Endodermal cell (in vitro differentiated cells): ENCODE results near the gene ANO6. TPM values are rescaled to one million over a fixed set of nuclear protein-coding genes. Genes with fewer than 3 reads are reported as not detected.

Experiments
- DNase-seq: peaks from one replicate; pipeline ENCODE4 v3.0.0-alpha.2; 2017
- H3K27ac ChIP-seq: 2 replicates; pipeline ENCODE4 v1.5.1; 2013; ENCODE audit warnings: mild to moderate bottlenecking, low read depth, low read length, moderate library complexity
- H3K27me3 ChIP-seq: 2 replicates; pipeline ENCODE4 v1.6.1; 2013; ENCODE audit warnings: mild to moderate bottlenecking, low read length, moderate library complexity; ENCODE audit not compliant: insufficient read depth, control insufficient read depth, poor library complexity, severe bottlenecking
- H3K36me3 ChIP-seq: 2 replicates; pipeline ENCODE4 v1.7.0; 2013; ENCODE audit warnings: mild to moderate bottlenecking, low read length, moderate library complexity; ENCODE audit not compliant: control insufficient read depth, insufficient read depth
- H3K4me1 ChIP-seq: one replicate; pipeline ENCODE4 v1.7.0; 2013; ENCODE audit warnings: low read length; ENCODE audit not compliant: control insufficient read depth, insufficient read depth
- H3K4me3 ChIP-seq: 2 replicates; pipeline ENCODE4 v1.5.1; 2013; ENCODE audit warnings: mild to moderate bottlenecking, low read length, moderate library complexity
- H3K9ac ChIP-seq: 2 replicates; pipeline ENCODE4 v1.6.1; 2013; ENCODE audit warnings: mild to moderate bottlenecking, low read length, moderate library complexity; ENCODE audit not compliant: poor library complexity, severe bottlenecking; ENCODE audit errors: extremely low read depth
- H3K9me3 ChIP-seq: 2 replicates; pipeline ENCODE4 v1.6.1; 2013; ENCODE audit warnings: mild to moderate bottlenecking, low read length, moderate library complexity; ENCODE audit not compliant: control insufficient read depth
- H3K27ac Mint-ChIP-seq: 2 replicates; pipeline ENCODE4 v1.8.0; 2020; ENCODE audit warnings: mixed read lengths
- H3K27me3 Mint-ChIP-seq: 2 replicates; pipeline ENCODE4 v1.8.0; 2021; ENCODE audit warnings: mild to moderate bottlenecking, mixed read lengths; ENCODE audit not compliant: insufficient read depth
- H3K36me3 Mint-ChIP-seq: 2 replicates; pipeline ENCODE4 v1.8.0; 2020; ENCODE audit warnings: low read depth, mixed read lengths
- H3K4me1 Mint-ChIP-seq: 2 replicates; pipeline ENCODE4 v1.8.0; 2020; ENCODE audit warnings: mixed read lengths
- H3K4me3 Mint-ChIP-seq: 2 replicates; pipeline ENCODE4 v1.8.0; 2020; ENCODE audit warnings: mild to moderate bottlenecking, moderate library complexity, mixed read lengths
- H3K9me3 Mint-ChIP-seq: 2 replicates; pipeline ENCODE4 v1.8.0; 2020; ENCODE audit warnings: mild to moderate bottlenecking, mixed read lengths
- CTCF ChIP-seq: fragments of 200-600 bp; sonication (generic); conservative IDR thresholded peaks from 2 replicates; pipeline ENCODE4 v1.5.0; 2021; ENCODE audit warnings: antibody characterized with exemption, mild to moderate bottlenecking
- WGBS, 2 experiments: methylation state at CpG; one replicate each; pipeline versions ENCODE4 v1.1.5 to v1.1.7; 2013; ENCODE audit warnings: missing lambda C conversion rate in 2 of 2, mixed read lengths in 1 of 2; ENCODE audit not compliant: insufficient coverage in 1 of 2, insufficient read length in 1 of 2; 5-methylcytosine and 5-hydroxymethylcytosine counted together
- total RNA-seq, 2 donors: library from RNA; stranded (reverse); fragmentation: NEBNext Ultra II Directional in 1 of 2; extraction: Animal tissue kit (Norgen Biotek cat#: 25700) in 1 of 2; gene quantifications; 2 replicates in 1 of 2; 3 replicates in 1 of 2; pipeline ENCODE4 v1.2.1, GENCODE V29; 2021

ANO6 gene
- total RNA-seq, 2 donors from 2014 or later, result 53.5 to 55.2 TPM

DNA sequence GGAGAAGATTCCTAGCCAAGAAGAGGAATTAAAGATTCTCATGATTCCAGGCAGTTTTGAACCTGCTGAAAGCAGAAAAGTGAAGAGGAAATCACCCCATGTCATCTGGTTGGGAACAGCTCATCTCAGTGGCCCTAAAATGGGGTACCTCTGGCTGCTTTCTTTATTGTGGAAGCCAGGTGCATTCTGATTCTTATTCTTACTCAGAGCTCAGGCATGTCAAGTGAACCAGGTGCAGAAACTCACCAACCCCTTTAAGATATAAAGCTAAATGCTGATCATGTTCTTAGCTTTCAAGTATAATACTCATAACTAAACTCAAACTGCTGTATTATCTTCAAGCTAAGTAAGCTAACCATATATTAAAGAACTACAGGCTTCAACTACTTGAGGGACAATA, 259.7 kb downstream of the ANO6 start:
- Histone ChIP-seq H3K4me3 (no peak overlapping the region), H3K4me1 (no peaks in the 10 kb centered on the region), H3K27me3 (no peaks in the 10 kb centered on the region), H3K9me3 (peaks cover 14% of the 10 kb centered on the region), H3K9ac (no peak overlapping the region), H3K27ac (no peak overlapping the region), H3K36me3 (no peaks in the 10 kb centered on the region)
- Mint-ChIP-seq H3K9me3 (peaks cover 17% of the 10 kb centered on the region), H3K27me3 (peaks cover 5% of the 10 kb centered on the region), H3K4me3 (no peak overlapping the region), H3K4me1 (no peaks in the 10 kb centered on the region), H3K36me3 (peaks cover 3% of the 10 kb centered on the region), H3K27ac (no peak overlapping the region)
- no peak for TF ChIP-seq CTCF
- no peak for DNase-seq

DNA sequence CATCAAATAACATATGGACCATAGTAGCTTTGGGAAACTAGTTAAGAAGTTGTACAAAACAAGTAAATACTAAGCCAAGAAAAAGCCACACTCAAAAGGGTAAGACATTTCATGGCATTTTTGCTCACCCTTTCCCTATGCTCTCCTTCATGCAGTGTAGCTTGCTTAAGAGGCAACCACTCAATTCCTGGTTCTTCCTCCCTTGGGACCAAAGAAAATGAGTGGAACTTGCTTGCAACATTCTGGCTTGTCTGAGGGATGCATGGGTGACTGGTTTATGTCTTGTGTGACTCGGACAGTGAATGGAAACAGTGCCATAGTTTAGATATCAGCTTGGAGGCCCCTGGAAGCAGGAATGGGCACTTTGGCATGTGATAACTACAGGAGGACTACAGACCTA, 261.6 kb downstream of the ANO6 start:
- H3K4me1 ChIP-seq, result no peaks in the 10 kb centered on the region
- H3K4me3 Mint-ChIP-seq, result no peak overlapping the region
- WGBS, 2 experiments, result 89 to 100% methylated on average over 1 of the region's 1 CpG
- H3K36me3 ChIP-seq, result no peaks in the 10 kb centered on the region
- peaks cover 5% of the 10 kb centered on the region for H3K27me3 Mint-ChIP-seq
- no peaks in the 10 kb centered on the region for H3K27me3 ChIP-seq
- H3K4me1 Mint-ChIP-seq, result no peaks in the 10 kb centered on the region
- DNase-seq, result no peak
- H3K4me3 ChIP-seq, result no peak overlapping the region
- TF ChIP-seq CTCF, result no peak
- H3K36me3 Mint-ChIP-seq, result peaks cover 3% of the 10 kb centered on the region
- H3K27ac ChIP-seq, result no peak overlapping the region
- H3K9me3 ChIP-seq, result peaks cover 14% of the 10 kb centered on the region
- no peak overlapping the region for H3K9ac ChIP-seq
- no peak overlapping the region for H3K27ac Mint-ChIP-seq
- H3K9me3 Mint-ChIP-seq, result peaks cover 17% of the 10 kb centered on the region

DNA sequence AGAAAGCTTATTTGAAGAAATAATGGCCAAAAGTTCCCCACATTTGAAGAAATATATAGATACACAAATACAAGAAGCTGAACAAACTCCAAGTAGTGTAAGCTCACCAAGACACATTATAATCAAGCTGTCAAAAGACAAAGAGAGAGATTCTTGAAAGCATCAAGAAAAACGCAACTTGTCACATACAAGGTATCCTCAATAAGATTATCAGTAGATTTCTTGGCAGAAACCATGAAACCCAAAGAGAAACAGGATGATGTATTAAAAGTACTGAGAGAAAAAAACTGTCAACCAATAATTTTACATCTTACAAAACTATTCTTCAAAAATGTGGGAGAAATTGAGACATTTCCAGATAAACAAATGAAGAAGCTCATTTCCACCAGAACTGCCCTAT, 263.0 kb downstream of the ANO6 start:
- Histone ChIP-seq H3K9me3 (peaks cover 14% of the 10 kb centered on the region), H3K36me3 (no peaks in the 10 kb centered on the region), H3K4me1 (no peaks in the 10 kb centered on the region), H3K27ac (no peak overlapping the region), H3K4me3 (no peak overlapping the region), H3K27me3 (no peaks in the 10 kb centered on the region), H3K9ac (no peak overlapping the region)
- Mint-ChIP-seq H3K4me1 (no peaks in the 10 kb centered on the region), H3K27ac (no peak overlapping the region), H3K27me3 (peaks cover 5% of the 10 kb centered on the region), H3K36me3 (peaks cover 3% of the 10 kb centered on the region), H3K9me3 (peaks cover 14% of the 10 kb centered on the region), H3K4me3 (no peak overlapping the region)
- WGBS, 2 experiments, result 80% methylated on average over 1 of the region's 1 CpG; no CpG with 5 or more reads in 1 of the 2 experiments
- no peak for TF ChIP-seq CTCF
- no peak for DNase-seq
